K562 (cell line): ENCODE data around the gene PGAM2. TPM values are rescaled to one million over a fixed set of nuclear protein-coding genes. Genes with fewer than 3 reads are reported as not detected.
A peak's percentile ranks its signal among the peaks of the same experiment; 100 is the strongest.

Experiments used
- ATAC-seq: fragments of 200-7000 bp; cut with Tn5 transposase; 3 replicates; pipeline ENCODE4 v1.9.1; 2020; ENCODE audit warnings: moderate library complexity
- BruUV-seq: library from RNA; stranded (reverse); fragments of 400-500 nt; replicated peaks from 2 replicates; lab custom pipeline; 2021; lab: Mats Ljungman, UMichigan
- CTCF ChIA-PET: fragments of 300-600 bp; formaldehyde crosslinking; extraction: SDS; loops from one replicate; lab custom pipeline; 2021; ENCODE audit warnings: low intra/inter-chr PET ratio; lab: Yijun Ruan, JAX
- POLR2A ChIA-PET: fragments of 300-600, 350-650 bp; sonication (Branson Sonifier 250); formaldehyde crosslinking; extraction: SDS; loops from one replicate; lab custom pipeline; 2021; ENCODE audit warnings: antibody characterized with exemption, inconsistent platforms; lab: Yijun Ruan, JAX
- DNase-seq, 4 experiments: peaks; one replicate each; pipeline versions ENCODE4 v3.0.0 to v3.0.0-alpha.2; 2011 to 2018; ENCODE audit warnings: low spot score in 3 of 4, mixed read lengths in 3 of 4; ENCODE audit errors: extremely low read depth in 1 of 4
- FAIRE-seq: peaks from 2 replicates; lab custom pipeline; 2011; peaks lifted over from hg19 to GRCh38; lab: Jason Lieb, UNC
- H2AFZ ChIP-seq: 2 replicates; pipeline ENCODE4 v1.6.0; 2011; ENCODE audit warnings: low read depth, low read length, control low read depth, inconsistent platforms
- H3K27ac ChIP-seq: fragments of 200-600 bp; 3 replicates; pipeline ENCODE4 v1.8.0; 2011; ENCODE audit warnings: low read depth, mild to moderate bottlenecking, control low read depth, inconsistent platforms, low read length, moderate library complexity, mixed read lengths; ENCODE audit errors: extremely low read depth
- H3K27me3 ChIP-seq, 2 experiments: fragments of 300-600 bp in 1 of 2; 2 replicates in 1 of 2; 3 replicates in 1 of 2; pipeline versions ENCODE4 v1.6.0 to v1.8.0; 2011; ENCODE audit warnings: inconsistent platforms in 2 of 2, low read length in 2 of 2, mild to moderate bottlenecking in 1 of 2, mixed read lengths in 1 of 2, moderate library complexity in 1 of 2; ENCODE audit not compliant: control insufficient read depth in 2 of 2, insufficient read depth in 2 of 2
- H3K36me3 ChIP-seq: fragments of 300-600 bp; 3 replicates; pipeline ENCODE4 v1.8.0; 2011; ENCODE audit warnings: mild to moderate bottlenecking, low read length, inconsistent platforms; ENCODE audit not compliant: control insufficient read depth, insufficient read depth
- H3K4me1 ChIP-seq, 2 experiments: fragments of 200-600 bp in 1 of 2; replicated peaks in 1 of 2; 2 replicates in 1 of 2; 3 replicates in 1 of 2; pipeline versions ENCODE4 v1.5.1 to v1.8.0; 2011; ENCODE audit warnings: inconsistent platforms in 2 of 2, low read length in 2 of 2, mild to moderate bottlenecking in 1 of 2, mixed read lengths in 1 of 2, moderate library complexity in 1 of 2; ENCODE audit not compliant: control insufficient read depth in 2 of 2, insufficient read depth in 2 of 2
- H3K4me2 ChIP-seq: 2 replicates; pipeline ENCODE4 v1.6.1; 2011; ENCODE audit warnings: low read length, control low read depth, inconsistent platforms, mixed read lengths; ENCODE audit not compliant: insufficient read depth
- H3K4me3 ChIP-seq: fragments of 200-600 bp; sonication (generic), shearing (Covaris generic); 2 replicates; pipeline ENCODE4 v1.5.1; 2016; ENCODE audit warnings: control low read depth, inconsistent platforms
- H3K79me2 ChIP-seq: fragments of 200-600 bp; 3 replicates; pipeline ENCODE4 v1.8.0; 2011; ENCODE audit warnings: low read length, inconsistent platforms; ENCODE audit not compliant: control insufficient read depth, insufficient read depth
- H3K9ac ChIP-seq, 2 experiments: 2 replicates each; pipeline versions ENCODE4 v1.6.0 to v1.6.1; 2011; ENCODE audit warnings: low read depth in 2 of 2, low read length in 2 of 2, control low read depth in 1 of 2, inconsistent platforms in 1 of 2, mild to moderate bottlenecking in 1 of 2, mixed read lengths in 1 of 2; ENCODE audit not compliant: insufficient read depth in 1 of 2
- H3K9me1 ChIP-seq: one replicate; pipeline ENCODE4 v1.6.0; 2011; ENCODE audit warnings: inconsistent platforms, mild to moderate bottlenecking, low read length, moderate library complexity; ENCODE audit not compliant: control insufficient read depth, insufficient read depth
- H3K9me3 ChIP-seq: replicated peaks from 2 replicates; pipeline ENCODE4 v1.5.1; 2011; ENCODE audit warnings: low read depth, low read length, inconsistent platforms; ENCODE audit not compliant: control insufficient read depth, insufficient read depth
- H4K20me1 ChIP-seq: replicated peaks from 2 replicates; pipeline ENCODE4 v1.6.1; 2011; ENCODE audit warnings: low read length, inconsistent platforms, mixed read lengths; ENCODE audit not compliant: control insufficient read depth, insufficient read depth
- CBFB ChIP-seq: sonication (generic); formaldehyde crosslinking; IDR thresholded peaks from 2 replicates; pipeline ENCODE4 v1.4.0; 2020; ENCODE audit warnings: mild to moderate bottlenecking, missing genetic modification reagents
- CTBP1 ChIP-seq: fragments of 450-650 bp; IDR thresholded peaks from 2 replicates; pipeline ENCODE4 v1.6.1; 2016; ENCODE audit warnings: borderline replicate concordance
- EHMT2 ChIP-seq: fragments of 450-650 bp; IDR thresholded peaks from 2 replicates; pipeline ENCODE4 v1.6.1; 2018; ENCODE audit warnings: antibody characterized with exemption
- ELK1 ChIP-seq: sonication (generic); formaldehyde crosslinking; IDR thresholded peaks from 2 replicates; pipeline ENCODE4 v1.8.1; 2022; ENCODE audit warnings: missing genetic modification reagents
- HNRNPH1 ChIP-seq: fragments of 200-400 bp; formaldehyde crosslinking; optimal IDR thresholded peaks from 2 replicates; pipeline ENCODE3; 2017; ENCODE audit warnings: low read depth, mild to moderate bottlenecking, low read length, moderate library complexity
- HNRNPK ChIP-seq: fragments of 200-400 bp; formaldehyde crosslinking; IDR thresholded peaks from one replicate; pipeline ENCODE4 v1.6.1; 2018; ENCODE audit warnings: mild to moderate bottlenecking, low read depth, low read length; ENCODE audit not compliant: poor library complexity, severe bottlenecking
- PHF21A ChIP-seq: fragments of 450-650 bp; IDR thresholded peaks from 2 replicates; pipeline ENCODE4 v1.6.1; 2017; ENCODE audit warnings: low read depth, borderline replicate concordance
- RB1 ChIP-seq: fragments of 450-650 bp; IDR thresholded peaks from 2 replicates; pipeline ENCODE4 v1.6.1; 2017; ENCODE audit warnings: low read depth, mild to moderate bottlenecking
- TAF1 ChIP-seq: IDR thresholded peaks from 2 replicates; pipeline ENCODE4 v1.6.1; 2011; ENCODE audit warnings: mild to moderate bottlenecking, low read length, moderate library complexity; ENCODE audit not compliant: insufficient read depth, control insufficient read depth, severe bottlenecking; ENCODE audit errors: extremely low read depth
- TAF7 ChIP-seq: fragments of 450-650 bp; IDR thresholded peaks from 2 replicates; pipeline ENCODE4 v1.6.1; 2016; ENCODE audit warnings: missing genetic modification characterization, missing compliant biosample characterization
- TEAD2 ChIP-seq: fragments of 450-650 bp; IDR thresholded peaks from 2 replicates; pipeline ENCODE4 v1.6.1; 2016; ENCODE audit warnings: missing genetic modification characterization, control low read depth, missing compliant biosample characterization
- ZKSCAN3 ChIP-seq: fragments of 250-450 bp; sonication (Bioruptor Pico); IDR thresholded peaks from 2 replicates; pipeline ENCODE4 v1.4.0; 2020
- ZKSCAN8 ChIP-seq: fragments of 200-800 bp; sonication (Bioruptor generic); IDR thresholded peaks from 2 replicates; pipeline ENCODE4 v1.6.1; 2016; ENCODE audit warnings: missing genetic modification characterization, missing compliant biosample characterization
- ZNF3 ChIP-seq: fragments of 250-450 bp; sonication (Bioruptor Pico); IDR thresholded peaks from 2 replicates; pipeline ENCODE4 v1.5.0; 2021; ENCODE audit warnings: mild to moderate bottlenecking, moderate library complexity
- ZNF696 ChIP-seq: fragments of 250-450 bp; sonication (Bioruptor Pico); conservative IDR thresholded peaks from 2 replicates; pipeline ENCODE4 v1.4.0; 2020; ENCODE audit warnings: mild to moderate bottlenecking, moderate library complexity
- WGBS: fragments of 100-300 bp; shearing (Covaris generic); methylation state at CpG from one replicate; pipeline ENCODE4 v1.1.6; 2016; ENCODE audit warnings: low coverage, mixed read lengths; ENCODE audit not compliant: insufficient coverage; ENCODE audit errors: missing lambda C conversion rate; 5-methylcytosine and 5-hydroxymethylcytosine counted together
- in situ Hi-C: fragments of 300-500 bp; cut with MboI; formaldehyde crosslinking; loops from 4 replicates; pipeline ENCODE4 v1.15.0; 2018; ENCODE audit warnings: inconsistent platforms, mixed read lengths
- intact Hi-C: fragments of 100-400 bp; cut with micrococcal nuclease; formaldehyde crosslinking; loops from 2 replicates; pipeline ENCODE4 v1.14.2; 2022
- polyA plus RNA-seq, 8 experiments: library from polyadenylated mRNA; depleted of rRNA in 4 of 8; stranded (reverse) in 5 of 8; unstranded in 3 of 8; fragments of >200 nt; fragmentation: Nextera tagmentation in 2 of 8; fragmentation: Illumina TruSeq in 1 of 8; extraction: Ambion mirVana in 2 of 8; extraction: Trizol in 1 of 8; gene quantifications; 2 replicates each; pipeline versions ENCODE4 v1.2.1 to v1.2.3, GENCODE V29; 2011 to 2014; ENCODE audit warnings: inconsistent platforms in 1 of 8, missing spikeins in 1 of 8
- total RNA-seq, 7 experiments: library from RNA; depleted of rRNA in 6 of 7; stranded (reverse); fragments of >200 nt in 6 of 7; fragmentation: Illumina TruSeq in 2 of 7; extraction: Trizol in 2 of 7; gene quantifications; 2 replicates each; pipeline versions ENCODE4 v1.2.1 to v1.2.3, GENCODE V29; 2011 to 2021; ENCODE audit warnings: low replicate concordance in 1 of 7
- TF ChIP-seq, protein P1 (sequence below): fragments of 250-450 bp; sonication (Bioruptor Pico); IDR thresholded peaks from 2 replicates; pipeline ENCODE4 v1.8.0; 2022; ENCODE audit warnings: moderate library complexity, mild to moderate bottlenecking, inconsistent platforms

Gene PGAM2
- total and polyA plus RNA-seq, 9 of the 15 experiments (the other 6 are each of a cell fraction or from before 2014, with no cell fraction given), result not detected

DNA sequence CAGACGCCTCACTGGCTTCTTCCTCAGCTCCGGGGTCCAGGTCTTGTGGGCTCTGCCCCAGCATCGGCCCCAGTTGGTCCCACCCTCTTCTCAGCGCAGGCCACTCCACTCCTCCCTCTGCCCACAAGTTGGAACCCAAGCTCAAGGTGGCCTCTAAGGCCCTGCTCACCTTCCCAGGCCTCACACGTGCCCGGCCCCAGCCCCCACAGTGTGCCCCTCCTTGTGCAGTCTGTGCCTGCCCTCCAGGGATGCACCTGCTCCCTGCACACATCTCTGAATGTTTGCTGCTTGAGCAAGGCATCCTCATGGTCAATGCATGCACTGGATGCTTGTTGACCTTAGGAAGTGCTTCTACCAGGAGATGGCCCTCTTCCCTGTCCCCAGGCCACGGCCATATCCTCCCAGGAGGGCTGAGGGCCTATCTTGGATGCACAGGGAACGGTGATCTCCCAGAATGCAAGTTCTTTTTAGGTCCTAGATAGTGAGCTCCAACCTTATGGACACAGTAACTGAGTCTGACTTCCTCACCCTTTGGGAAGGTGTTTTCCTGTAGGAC is 31.0 kb upstream of the PGAM2 start (continued):
- TF ChIP-seq, protein P1, sequence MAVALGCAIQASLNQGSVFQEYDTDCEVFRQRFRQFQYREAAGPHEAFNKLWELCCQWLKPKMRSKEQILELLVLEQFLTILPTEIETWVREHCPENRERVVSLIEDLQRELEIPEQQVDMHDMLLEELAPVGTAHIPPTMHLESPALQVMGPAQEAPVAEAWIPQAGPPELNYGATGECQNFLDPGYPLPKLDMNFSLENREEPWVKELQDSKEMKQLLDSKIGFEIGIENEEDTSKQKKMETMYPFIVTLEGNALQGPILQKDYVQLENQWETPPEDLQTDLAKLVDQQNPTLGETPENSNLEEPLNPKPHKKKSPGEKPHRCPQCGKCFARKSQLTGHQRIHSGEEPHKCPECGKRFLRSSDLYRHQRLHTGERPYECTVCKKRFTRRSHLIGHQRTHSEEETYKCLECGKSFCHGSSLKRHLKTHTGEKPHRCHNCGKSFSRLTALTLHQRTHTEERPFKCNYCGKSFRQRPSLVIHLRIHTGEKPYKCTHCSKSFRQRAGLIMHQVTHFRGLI (CRISPR knock-in tag), result no peak
- TF ChIP-seq CTBP1 (0 out of 2 replicates have a peak, but pooled peaks have one; percentile 21), EHMT2 (no peak)

- no peaks in the 10 kb centered on the region for H3K9me3 ChIP-seq
- TF ChIP-seq HNRNPK (no peak), HNRNPH1 (no peak), ZNF696 (CRISPR knock-in tag) (no peak), ZKSCAN8 (CRISPR knock-in tag) (no peak), TAF7 (tag) (no peak), ZKSCAN3 (CRISPR knock-in tag) (no peak), PHF21A (no peak), ZNF3 (CRISPR knock-in tag) (no peak), TEAD2 (tag) (no peak), RB1 (no peak), CBFB (CRISPR knock-in tag) (no peak), TAF1 (no peak), ELK1 (no peak)
- TF ChIP-seq, all 486 proteins: peak for 0
- in situ Hi-C loops, result no loop called here
- intact Hi-C loops, result no loop called here
- Histone ChIP-seq H3K79me2 (no peaks in the 10 kb centered on the region), H3K4me1 (peaks cover 0 to 8% of the 10 kb centered on the region in 2 experiments; a peak in 2 of 5 replicates), H3K4me2 (no peak overlapping the region), H3K4me3 (no peak overlapping the region), H3K27me3 (peaks cover 0 to 5% of the 10 kb centered on the region in 2 experiments; a peak in 1 of 5 replicates), H3K9ac (no peak overlapping the region), H3K9me1 (no peaks in the 10 kb centered on the region), H2AFZ (no peak overlapping the region), H3K27ac (no peak overlapping the region), H4K20me1 (no peaks in the 10 kb centered on the region), H3K36me3 (no peaks in the 10 kb centered on the region)
- ATAC-seq, result no peak
- no peak for DNase-seq
- ChIA-PET POLR2A (no interaction called here), CTCF (no interaction called here)
- WGBS, result 31% methylated on average over 3 of the region's 3 CpGs
- no peak for FAIRE-seq
- BruUV-seq, result no TSS peak
Measured at GRCh38 chr7:44095781-44096180, 30.4 kb upstream of the PGAM2 start.
